Mesendoderm (in vitro differentiated cells): ENCODE results near the gene RPS6KA5.

ENCODE experiments used
- DNase-seq: peaks from one replicate; pipeline ENCODE4 v3.0.0; 2013
- H2AK5ac ChIP-seq: 2 replicates; pipeline ENCODE4 v1.6.1; 2013; ENCODE audit warnings: low read length, inconsistent platforms
- H2BK120ac ChIP-seq: 2 replicates; pipeline ENCODE4 v1.6.1; 2013; ENCODE audit warnings: low read depth, mild to moderate bottlenecking, low read length, moderate library complexity, mixed read lengths
- H2BK15ac ChIP-seq: replicated peaks from 2 replicates; pipeline ENCODE4 v1.6.1; 2013; ENCODE audit warnings: low read depth, mild to moderate bottlenecking, moderate library complexity
- H2BK5ac ChIP-seq: 2 replicates; pipeline ENCODE4 v1.6.1; 2013; ENCODE audit warnings: low read length, inconsistent platforms
- H3K18ac ChIP-seq: 2 replicates; pipeline ENCODE4 v1.6.1; 2013; ENCODE audit warnings: mild to moderate bottlenecking, low read length, mixed read lengths
- H3K23ac ChIP-seq: one replicate; pipeline ENCODE4 v1.6.1; 2013; ENCODE audit warnings: low read length
- H3K27ac ChIP-seq: 2 replicates; pipeline ENCODE4 v1.5.1; 2013; ENCODE audit warnings: low read depth, mild to moderate bottlenecking, inconsistent platforms, low read length, moderate library complexity
- H3K27me3 ChIP-seq: 2 replicates; pipeline ENCODE4 v1.6.1; 2013; ENCODE audit warnings: low read length, control low read depth, mild to moderate bottlenecking, inconsistent platforms; ENCODE audit not compliant: insufficient read depth, poor library complexity
- H3K36me3 ChIP-seq: 2 replicates; pipeline ENCODE4 v1.6.1; 2013; ENCODE audit warnings: low read length, inconsistent platforms; ENCODE audit not compliant: control insufficient read depth, insufficient read depth
- H3K4ac ChIP-seq: one replicate; pipeline ENCODE4 v1.6.1; 2013; ENCODE audit warnings: low read depth, mild to moderate bottlenecking, low read length, moderate library complexity
- H3K4me1 ChIP-seq: 2 replicates; pipeline ENCODE4 v1.6.1; 2013; ENCODE audit warnings: low read depth, low read length, inconsistent platforms; ENCODE audit not compliant: control insufficient read depth
- H3K4me2 ChIP-seq: 2 replicates; pipeline ENCODE4 v1.6.1; 2013; ENCODE audit warnings: low read length
- H3K4me3 ChIP-seq: 2 replicates; pipeline ENCODE4 v1.5.1; 2013; ENCODE audit warnings: mild to moderate bottlenecking, low read length
- H3K56ac ChIP-seq: one replicate; pipeline ENCODE4 v1.6.1; 2013; ENCODE audit warnings: low read length
- H3K79me1 ChIP-seq: 2 replicates; pipeline ENCODE4 v1.6.1; 2013; ENCODE audit warnings: low read length, inconsistent platforms
- H3K79me2 ChIP-seq: 2 replicates; pipeline ENCODE4 v1.6.1; 2013; ENCODE audit warnings: mild to moderate bottlenecking, low read length; ENCODE audit not compliant: control insufficient read depth, insufficient read depth
- H3K9ac ChIP-seq: 2 replicates; pipeline ENCODE4 v1.6.1; 2013; ENCODE audit warnings: low read length, inconsistent platforms
- H4K5ac ChIP-seq: one replicate; pipeline ENCODE4 v1.6.1; 2013; ENCODE audit warnings: low read length
- H4K8ac ChIP-seq: one replicate; pipeline ENCODE4 v1.6.1; 2013; ENCODE audit warnings: low read depth, mild to moderate bottlenecking, control low read depth, low read length, moderate library complexity
- WGBS: extraction: QIAGEN DNeasy Blood & Tissue Kit; methylation state at CpG from one replicate; pipeline ENCODE4 v1.1.7; 2013; ENCODE audit warnings: low lambda C conversion rate, missing lambda C conversion rate; ENCODE audit not compliant: insufficient coverage; ENCODE audit errors: extremely low coverage; 5-methylcytosine and 5-hydroxymethylcytosine counted together

Gene RPS6KA5

DNA sequence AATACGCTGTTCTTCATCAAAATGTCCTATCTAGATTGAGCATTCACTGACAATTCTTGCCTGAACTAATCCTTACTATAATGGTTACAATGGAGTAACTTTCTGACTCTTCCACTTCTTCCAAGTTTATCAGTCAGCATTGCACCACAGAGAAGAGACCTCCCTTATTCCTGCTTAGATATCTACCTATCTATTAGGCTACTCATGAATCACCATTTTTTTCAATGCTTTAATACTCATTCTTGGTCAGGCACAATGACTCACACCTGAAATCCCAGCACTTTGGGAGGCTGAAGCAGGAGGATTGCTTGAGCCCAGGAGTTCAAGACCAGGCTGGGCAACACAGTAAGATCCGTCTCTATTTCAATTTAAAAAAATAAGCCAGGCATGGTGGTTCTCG, 39.3 kb downstream of the RPS6KA5 start:
- Histone ChIP-seq H3K4me2 (no peak overlapping the region), H4K5ac (no peak overlapping the region), H3K4me1 (no peaks in the 10 kb centered on the region), H3K27me3 (no peaks in the 10 kb centered on the region), H3K36me3 (no peaks in the 10 kb centered on the region), H2BK120ac (no peak overlapping the region), H3K9ac (no peak overlapping the region), H3K23ac (no peak overlapping the region), H2BK5ac (no peak overlapping the region), H4K8ac (no peak overlapping the region), H3K79me2 (no peaks in the 10 kb centered on the region), H3K56ac (no peak overlapping the region), H2AK5ac (no peak overlapping the region), H3K4me3 (no peak overlapping the region), H3K4ac (no peak overlapping the region), H3K27ac (no peak overlapping the region), H3K79me1 (no peaks in the 10 kb centered on the region), H2BK15ac (no peak overlapping the region), H3K18ac (no peak overlapping the region)
- no peak for DNase-seq
- WGBS, result no CpG with 5 or more reads among the region's 3 CpGs

DNA sequence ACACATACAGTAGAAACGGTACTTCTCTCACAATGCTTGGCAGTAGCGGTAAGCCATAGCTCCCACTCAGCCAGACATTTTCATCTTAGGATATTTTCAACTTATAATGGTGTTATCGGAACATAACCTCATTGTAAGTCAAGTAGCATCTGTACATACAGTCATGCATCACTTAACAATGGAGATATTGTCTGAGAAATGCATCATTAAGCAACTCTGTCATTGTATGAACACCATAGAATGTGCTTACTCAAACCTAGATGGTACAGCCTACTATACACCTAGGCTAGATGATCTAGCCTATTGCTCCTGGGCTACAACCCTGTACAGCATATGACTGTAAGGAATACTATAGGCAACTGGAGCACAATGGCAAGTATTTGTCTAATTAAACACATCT, 40.8 kb downstream of the RPS6KA5 start:
- no peak for DNase-seq
- Histone ChIP-seq H3K18ac (no peak overlapping the region), H2AK5ac (no peak overlapping the region), H2BK5ac (no peak overlapping the region), H3K4me3 (no peak overlapping the region), H4K8ac (no peak overlapping the region), H3K27me3 (no peaks in the 10 kb centered on the region), H2BK15ac (no peak overlapping the region), H3K79me2 (no peaks in the 10 kb centered on the region), H2BK120ac (no peak overlapping the region), H3K9ac (no peak overlapping the region), H3K27ac (no peak overlapping the region), H3K56ac (no peak overlapping the region), H3K23ac (no peak overlapping the region), H3K79me1 (no peaks in the 10 kb centered on the region), H4K5ac (no peak overlapping the region), H3K4ac (no peak overlapping the region), H3K4me1 (no peaks in the 10 kb centered on the region), H3K4me2 (no peak overlapping the region), H3K36me3 (no peaks in the 10 kb centered on the region)
- WGBS, result no CpG with 5 or more reads among the region's 3 CpGs

DNA sequence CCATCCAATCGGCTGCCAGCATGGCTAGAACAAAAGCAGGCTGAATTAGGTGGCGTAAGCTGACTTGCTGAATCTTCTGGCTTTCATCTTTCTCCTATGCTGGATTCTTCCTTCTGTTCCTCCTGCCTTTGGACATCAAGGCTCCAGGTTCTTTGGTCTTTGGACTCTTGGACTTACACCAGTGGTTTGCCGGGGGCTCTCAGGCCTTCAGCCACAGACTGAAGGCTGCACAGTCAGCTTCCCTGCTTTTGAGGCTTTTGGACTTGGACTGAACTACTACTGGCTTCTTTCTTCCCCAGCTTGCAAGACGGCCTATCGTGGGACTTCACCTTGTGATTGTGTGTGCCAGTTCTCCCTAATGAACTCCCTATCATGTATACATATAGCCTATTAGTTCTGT, 42.0 kb downstream of the RPS6KA5 start:
- DNase-seq, result no peak
- Histone ChIP-seq H3K56ac (no peak overlapping the region), H4K5ac (no peak overlapping the region), H2BK120ac (no peak overlapping the region), H3K4ac (no peak overlapping the region), H2BK5ac (no peak overlapping the region), H3K23ac (no peak overlapping the region), H2BK15ac (no peak overlapping the region), H3K27me3 (no peaks in the 10 kb centered on the region), H3K79me2 (no peaks in the 10 kb centered on the region), H3K9ac (no peak overlapping the region), H4K8ac (no peak overlapping the region), H3K36me3 (no peaks in the 10 kb centered on the region), H3K27ac (no peak overlapping the region), H3K4me3 (no peak overlapping the region), H3K4me1 (no peaks in the 10 kb centered on the region), H3K4me2 (no peak overlapping the region), H3K79me1 (no peaks in the 10 kb centered on the region), H2AK5ac (no peak overlapping the region), H3K18ac (no peak overlapping the region)
- no CpG with 5 or more reads among the region's 5 CpGs for WGBS

DNA sequence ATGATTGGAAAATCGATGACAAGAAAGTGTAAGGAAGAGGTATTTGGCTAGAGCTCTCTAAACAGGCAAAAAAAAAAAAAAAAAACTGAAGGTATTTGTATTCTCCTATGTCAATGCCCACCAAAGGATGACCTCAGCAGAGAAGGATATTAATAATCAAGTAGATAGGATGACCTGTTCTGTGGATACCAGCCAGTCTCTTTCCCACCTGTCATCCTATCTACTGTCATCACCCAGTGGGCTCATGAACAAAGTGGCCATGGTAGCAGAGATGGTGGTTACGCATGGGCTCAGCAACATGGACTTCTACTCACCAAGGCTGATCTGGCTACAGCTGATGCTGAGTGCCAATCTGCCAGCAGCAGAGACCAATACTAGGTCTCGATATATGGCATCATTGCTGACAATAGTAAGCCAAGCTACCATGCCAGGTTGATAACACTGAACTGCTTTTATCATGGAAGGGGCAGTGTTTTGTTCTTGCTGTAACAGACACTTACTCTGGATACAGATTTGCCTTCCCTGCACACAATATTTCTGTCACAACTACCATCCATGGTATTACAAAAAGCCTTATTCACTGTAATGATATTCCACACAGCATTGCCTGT, 43.5 kb downstream of the RPS6KA5 start:
- H3K27ac ChIP-seq, result no peak overlapping the region
- no peak overlapping the region for H3K18ac ChIP-seq
- DNase-seq, result no peak
- no peaks in the 10 kb centered on the region for H3K27me3 ChIP-seq
- no peak overlapping the region for H3K4me2 ChIP-seq
- H2BK5ac ChIP-seq, result no peak overlapping the region
- H4K5ac ChIP-seq, result no peak overlapping the region
- no peaks in the 10 kb centered on the region for H3K36me3 ChIP-seq
- H3K4me3 ChIP-seq, result no peak overlapping the region
- no peak overlapping the region for H3K9ac ChIP-seq
- no peaks in the 10 kb centered on the region for H3K79me1 ChIP-seq
- no peak overlapping the region for H3K23ac ChIP-seq
- no CpG with 5 or more reads among the region's 3 CpGs for whole genome bisulfite sequencing
- H2BK15ac ChIP-seq, result no peak overlapping the region
- H3K4me1 ChIP-seq, result no peaks in the 10 kb centered on the region
- no peak overlapping the region for H2AK5ac ChIP-seq
- H4K8ac ChIP-seq, result no peak overlapping the region
- no peak overlapping the region for H3K56ac ChIP-seq
- H2BK120ac ChIP-seq, result no peak overlapping the region
- H3K4ac ChIP-seq, result no peak overlapping the region
- no peaks in the 10 kb centered on the region for H3K79me2 ChIP-seq

- WGBS, result no CpG with 5 or more reads among the region's 1 CpG
- Histone ChIP-seq H4K8ac (no peak overlapping the region), H3K4me2 (no peak overlapping the region), H3K4ac (no peak overlapping the region), H2AK5ac (no peak overlapping the region), H3K23ac (no peak overlapping the region), H4K5ac (no peak overlapping the region), H3K79me1 (no peaks in the 10 kb centered on the region), H3K4me1 (no peaks in the 10 kb centered on the region), H2BK15ac (no peak overlapping the region), H3K18ac (no peak overlapping the region), H2BK120ac (no peak overlapping the region), H3K79me2 (no peaks in the 10 kb centered on the region), H3K56ac (no peak overlapping the region), H3K36me3 (no peaks in the 10 kb centered on the region), H3K27ac (no peak overlapping the region), H2BK5ac (no peak overlapping the region), H3K9ac (no peak overlapping the region), H3K27me3 (no peaks in the 10 kb centered on the region), H3K4me3 (no peak overlapping the region)
- DNase-seq, result no peak
Observed at GRCh38 chr14:91015435-91015834, 45.0 kb downstream of the RPS6KA5 start.

DNA sequence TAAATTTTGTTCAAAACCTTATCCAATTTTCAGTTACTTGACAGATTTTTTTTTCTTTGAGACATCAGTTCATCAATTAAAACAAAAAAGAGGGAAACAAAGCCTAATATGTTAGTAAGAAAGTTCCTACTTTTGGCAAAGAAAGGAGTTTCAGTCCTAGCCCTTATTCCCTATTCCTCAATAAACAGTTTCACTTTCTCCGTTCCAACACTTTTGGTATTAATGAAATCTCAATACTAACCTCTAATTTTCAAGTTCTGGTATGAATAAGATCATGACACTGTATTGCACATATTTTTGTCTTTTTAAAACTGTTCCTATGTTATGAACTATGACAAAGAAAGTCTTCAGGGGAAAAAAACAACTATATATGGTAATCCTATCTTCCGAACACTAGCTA, 48.4 kb downstream of the RPS6KA5 start:
- Histone ChIP-seq H4K5ac (no peak overlapping the region), H3K23ac (no peak overlapping the region), H4K8ac (no peak overlapping the region), H3K18ac (no peak overlapping the region), H3K9ac (no peak overlapping the region), H2BK5ac (no peak overlapping the region), H2BK15ac (no peak overlapping the region), H3K79me2 (no peaks in the 10 kb centered on the region), H3K27me3 (no peaks in the 10 kb centered on the region), H2BK120ac (no peak overlapping the region), H3K4ac (no peak overlapping the region), H3K4me3 (no peak overlapping the region), H3K4me2 (no peak overlapping the region), H3K79me1 (no peaks in the 10 kb centered on the region), H3K56ac (no peak overlapping the region), H2AK5ac (no peak overlapping the region), H3K4me1 (no peaks in the 10 kb centered on the region), H3K27ac (no peak overlapping the region), H3K36me3 (no peaks in the 10 kb centered on the region)
- DNase-seq, result no peak
- no CpG with 5 or more reads among the region's 2 CpGs for WGBS
